Right renal pelvis (tissue), 4 donors: ENCODE results near the gene SLC16A10. TPM values are rescaled to one million over a fixed set of nuclear protein-coding genes. Genes with fewer than 3 reads are reported as not detected.

Experiments used
- DNase-seq, 4 donors: peaks; one replicate each; pipeline ENCODE4 v3.0.0-alpha.2; 2013; ENCODE audit warnings: low read depth in 4 of 4, low spot score in 3 of 4, missing footprints in 1 of 4
- polyA plus RNA-seq, 4 donors: library from polyadenylated mRNA; unstranded; fragments of 120-200 nt; gene quantifications; one replicate each; pipeline ENCODE4 v1.2.1, GENCODE V29; 2013; ENCODE audit not compliant: insufficient read length in 4 of 4

Gene SLC16A10
- polyA plus RNA-seq, 4 donors, result 24.0 to 28.8 (median 26.6) TPM

- no peak for DNase-seq
Observed at GRCh38 chr6:111278731-111279130, 191.4 kb downstream of the SLC16A10 start.

- DNase-seq, result no peak
Observed at GRCh38 chr6:111280445-111280955, 193.2 kb downstream of the SLC16A10 start.

Other genes starting within 250 kb of the SLC16A10 start
- 10 to 100 TPM; 73.4 to 91.6 (median 86.9) TPM for gene AMD1, start 212.7 kb upstream of the SLC16A10 start, polyA plus RNA-seq
- 100 to 1,000 TPM in 3 of 4 donors, 10 to 100 TPM in 1; 91.8 to 116 (median 109) TPM for gene GTF3C6, start 128.8 kb upstream of the SLC16A10 start, polyA plus RNA-seq
- gene RPF2, start 105.5 kb upstream of the SLC16A10 start, polyA plus RNA-seq, result 10 to 100 TPM; 33.5 to 41.0 (median 38.9) TPM